T-helper 1 cell treated with Interleukin-12 subunit alpha and Interleukin-12 subunit beta and Interleukin-4 antibody, amounts not matched to agents 30 μg/mL and 1 μg/mL, for 36 hours (primary cell): Measurements from ENCODE around the gene HCK.

Experiments used
- H3K27ac Mint-ChIP-seq: one replicate; pipeline ENCODE4 v1.8.0; 2021; ENCODE audit warnings: mild to moderate bottlenecking, mixed read lengths
- H3K27me3 Mint-ChIP-seq: one replicate; pipeline ENCODE4 v1.8.0; 2021; ENCODE audit warnings: low read depth, mixed read lengths
- H3K36me3 Mint-ChIP-seq: one replicate; pipeline ENCODE4 v1.8.0; 2021; ENCODE audit warnings: low read depth, mixed read lengths
- H3K4me1 Mint-ChIP-seq: one replicate; pipeline ENCODE4 v1.8.0; 2021; ENCODE audit warnings: low read depth, mixed read lengths
- H3K4me3 Mint-ChIP-seq: one replicate; pipeline ENCODE4 v1.8.0; 2021; ENCODE audit warnings: mild to moderate bottlenecking, moderate library complexity, mixed read lengths
- H3K9me3 Mint-ChIP-seq: one replicate; pipeline ENCODE4 v1.8.0; 2021; ENCODE audit warnings: mixed read lengths

HCK gene

GRCh38 chr20:32064667-32065066, 12.6 kb downstream of the HCK start:
- Mint-ChIP-seq H3K27ac (no peak overlapping the region), H3K4me3 (no peak overlapping the region), H3K27me3 (peaks cover 11% of the 10 kb centered on the region), H3K36me3 (no peaks in the 10 kb centered on the region), H3K4me1 (peaks cover 8% of the 10 kb centered on the region), H3K9me3 (no peaks in the 10 kb centered on the region)

GRCh38 chr20:32067234-32067821, 15.3 kb downstream of the HCK start:
- no peak overlapping the region for H3K4me3 Mint-ChIP-seq
- no peaks in the 10 kb centered on the region for H3K36me3 Mint-ChIP-seq
- no peak overlapping the region for H3K27ac Mint-ChIP-seq
- H3K9me3 Mint-ChIP-seq = no peaks in the 10 kb centered on the region
- H3K4me1 Mint-ChIP-seq = peaks cover 13% of the 10 kb centered on the region
- no peaks in the 10 kb centered on the region for H3K27me3 Mint-ChIP-seq

- Mint-ChIP-seq H3K27ac (no peak overlapping the region), H3K9me3 (no peaks in the 10 kb centered on the region), H3K27me3 (no peaks in the 10 kb centered on the region), H3K4me3 (no peak overlapping the region), H3K4me1 (peaks cover 10% of the 10 kb centered on the region), H3K36me3 (no peaks in the 10 kb centered on the region)
Observed at GRCh38 chr20:32068174-32068573, 16.1 kb downstream of the HCK start.

- Mint-ChIP-seq H3K27ac (no peak overlapping the region), H3K9me3 (no peaks in the 10 kb centered on the region), H3K36me3 (no peaks in the 10 kb centered on the region), H3K4me3 (no peak overlapping the region), H3K27me3 (no peaks in the 10 kb centered on the region), H3K4me1 (peaks cover 10% of the 10 kb centered on the region)
Observed at GRCh38 chr20:32069711-32070110, 17.7 kb downstream of the HCK start.

- Mint-ChIP-seq H3K4me3 (no peak overlapping the region), H3K36me3 (no peaks in the 10 kb centered on the region), H3K4me1 (peaks cover 10% of the 10 kb centered on the region), H3K27me3 (no peaks in the 10 kb centered on the region), H3K9me3 (no peaks in the 10 kb centered on the region), H3K27ac (no peak overlapping the region)
Observed at GRCh38 chr20:32070282-32070681, 18.2 kb downstream of the HCK start.

- no peak overlapping the region for H3K27ac Mint-ChIP-seq
- no peaks in the 10 kb centered on the region for H3K9me3 Mint-ChIP-seq
- H3K36me3 Mint-ChIP-seq = no peaks in the 10 kb centered on the region
- H3K27me3 Mint-ChIP-seq = peaks cover 4% of the 10 kb centered on the region
- no peak overlapping the region for H3K4me3 Mint-ChIP-seq
- H3K4me1 Mint-ChIP-seq = peaks cover 10% of the 10 kb centered on the region
Observed at GRCh38 chr20:32070690-32071213, 18.7 kb downstream of the HCK start.

GRCh38 chr20:32071395-32072167, 19.5 kb downstream of the HCK start:
- H3K4me1 Mint-ChIP-seq = peaks cover 10% of the 10 kb centered on the region
- peaks cover 6% of the 10 kb centered on the region for H3K27me3 Mint-ChIP-seq
- H3K27ac Mint-ChIP-seq = no peak overlapping the region
- H3K4me3 Mint-ChIP-seq = no peak overlapping the region
- H3K36me3 Mint-ChIP-seq = no peaks in the 10 kb centered on the region
- no peaks in the 10 kb centered on the region for H3K9me3 Mint-ChIP-seq

- no peak overlapping the region for H3K4me3 Mint-ChIP-seq
- H3K9me3 Mint-ChIP-seq = no peaks in the 10 kb centered on the region
- H3K4me1 Mint-ChIP-seq = peaks cover 10% of the 10 kb centered on the region
- no peak overlapping the region for H3K27ac Mint-ChIP-seq
- peaks cover 6% of the 10 kb centered on the region for H3K27me3 Mint-ChIP-seq
- H3K36me3 Mint-ChIP-seq = no peaks in the 10 kb centered on the region
Observed at GRCh38 chr20:32072168-32072750, 20.2 kb downstream of the HCK start.

- H3K4me1 Mint-ChIP-seq = no peaks in the 10 kb centered on the region
Observed at GRCh38 chr20:32075534-32075933, 23.5 kb downstream of the HCK start.

GRCh38 chr20:32077190-32077589, 25.1 kb downstream of the HCK start:
- Mint-ChIP-seq H3K9me3 (no peaks in the 10 kb centered on the region), H3K4me1 (no peaks in the 10 kb centered on the region), H3K36me3 (no peaks in the 10 kb centered on the region), H3K27ac (no peak overlapping the region), H3K4me3 (no peak overlapping the region), H3K27me3 (peaks cover 6% of the 10 kb centered on the region)

More at GRCh38 chr20:32075534-32075933, 23.5 kb downstream of the HCK start:
- Mint-ChIP-seq H3K9me3 (no peaks in the 10 kb centered on the region), H3K4me3 (no peak overlapping the region), H3K27me3 (peaks cover 6% of the 10 kb centered on the region), H3K36me3 (no peaks in the 10 kb centered on the region), H3K27ac (no peak overlapping the region)

GRCh38 chr20:32078322-32078721, 26.3 kb downstream of the HCK start:
- H3K27me3 Mint-ChIP-seq = peaks cover 6% of the 10 kb centered on the region
- H3K4me3 Mint-ChIP-seq = no peak overlapping the region
- H3K4me1 Mint-ChIP-seq = no peaks in the 10 kb centered on the region
- no peaks in the 10 kb centered on the region for H3K36me3 Mint-ChIP-seq
- H3K27ac Mint-ChIP-seq = no peak overlapping the region
- H3K9me3 Mint-ChIP-seq = no peaks in the 10 kb centered on the region

GRCh38 chr20:32078791-32079190, 26.7 kb downstream of the HCK start:
- H3K27me3 Mint-ChIP-seq = peaks cover 6% of the 10 kb centered on the region
- no peak overlapping the region for H3K27ac Mint-ChIP-seq
- H3K4me1 Mint-ChIP-seq = no peaks in the 10 kb centered on the region
- H3K9me3 Mint-ChIP-seq = no peaks in the 10 kb centered on the region
- no peak overlapping the region for H3K4me3 Mint-ChIP-seq
- H3K36me3 Mint-ChIP-seq = no peaks in the 10 kb centered on the region

GRCh38 chr20:32079655-32080109, 27.6 kb downstream of the HCK start:
- Mint-ChIP-seq H3K4me3 (no peak overlapping the region), H3K36me3 (no peaks in the 10 kb centered on the region), H3K9me3 (no peaks in the 10 kb centered on the region), H3K27ac (no peak overlapping the region), H3K27me3 (peaks cover 6% of the 10 kb centered on the region), H3K4me1 (no peaks in the 10 kb centered on the region)

GRCh38 chr20:32080783-32081182, 28.7 kb downstream of the HCK start:
- Mint-ChIP-seq H3K27me3 (peaks cover 2% of the 10 kb centered on the region), H3K36me3 (no peaks in the 10 kb centered on the region), H3K27ac (no peak overlapping the region), H3K4me3 (no peak overlapping the region), H3K4me1 (no peaks in the 10 kb centered on the region), H3K9me3 (no peaks in the 10 kb centered on the region)

- Mint-ChIP-seq H3K27ac (no peak overlapping the region), H3K27me3 (no peaks in the 10 kb centered on the region), H3K36me3 (no peaks in the 10 kb centered on the region), H3K4me3 (no peak overlapping the region), H3K9me3 (no peaks in the 10 kb centered on the region), H3K4me1 (no peaks in the 10 kb centered on the region)
Observed at GRCh38 chr20:32083469-32083868, 31.4 kb downstream of the HCK start.
